Astrocyte (in vitro differentiated cells and primary cell): ENCODE data around the gene FAM53B. TPM values are rescaled to one million over a fixed set of nuclear protein-coding genes. Genes with fewer than 3 reads are reported as not detected.

Experiments used
- DNase-seq: peaks from one replicate; pipeline ENCODE4 v3.0.0-alpha.2; 2010; ENCODE audit warnings: low read depth
- FAIRE-seq: peaks from 2 replicates; lab custom pipeline; 2011; peaks lifted over from hg19 to GRCh38; lab: Jason Lieb, UNC
- H2AFZ ChIP-seq: 2 replicates; pipeline ENCODE4 v1.6.0; 2012; ENCODE audit warnings: low read depth, low read length, inconsistent platforms
- H3K27ac ChIP-seq: 2 replicates; pipeline ENCODE4 v1.5.1; 2011; ENCODE audit warnings: low read depth, low read length, inconsistent platforms
- H3K27me3 ChIP-seq: 2 replicates; pipeline ENCODE4 v1.6.0; 2011; ENCODE audit warnings: low read length, inconsistent platforms; ENCODE audit not compliant: insufficient read depth
- H3K36me3 ChIP-seq: 2 replicates; pipeline ENCODE4 v1.5.1; 2011; ENCODE audit warnings: low read length, inconsistent platforms; ENCODE audit not compliant: insufficient read depth
- H3K4me1 ChIP-seq: 2 replicates; pipeline ENCODE4 v1.5.1; 2011; ENCODE audit warnings: low read length, inconsistent platforms; ENCODE audit not compliant: insufficient read depth
- H3K4me2 ChIP-seq: 2 replicates; pipeline ENCODE4 v1.6.0; 2012; ENCODE audit warnings: low read length, inconsistent platforms
- H3K4me3 ChIP-seq: 2 replicates; pipeline ENCODE4 v1.5.1; 2011; ENCODE audit warnings: low read depth, mild to moderate bottlenecking, low read length, inconsistent platforms; ENCODE audit not compliant: insufficient read depth
- H3K79me2 ChIP-seq: 2 replicates; pipeline ENCODE4 v1.6.0; 2012; ENCODE audit warnings: mild to moderate bottlenecking, low read length, inconsistent platforms; ENCODE audit not compliant: insufficient read depth
- H3K9ac ChIP-seq: 2 replicates; pipeline ENCODE4 v1.6.0; 2012; ENCODE audit warnings: mild to moderate bottlenecking, low read length, inconsistent platforms
- H3K9me3 ChIP-seq: 2 replicates; pipeline ENCODE4 v1.5.1; 2012; ENCODE audit warnings: low read depth, mild to moderate bottlenecking, low read length, inconsistent platforms; ENCODE audit not compliant: insufficient read depth
- H4K20me1 ChIP-seq: 2 replicates; pipeline ENCODE4 v1.6.0; 2012; ENCODE audit warnings: low read length, inconsistent platforms; ENCODE audit not compliant: insufficient read depth
- H3K27ac Mint-ChIP-seq: one replicate; pipeline ENCODE4 v1.8.0; 2021; ENCODE audit warnings: mild to moderate bottlenecking, mixed read lengths; ENCODE audit not compliant: unreplicated experiment
- H3K27me3 Mint-ChIP-seq: one replicate; pipeline ENCODE4 v1.8.0; 2021; ENCODE audit warnings: low read depth, mixed read lengths; ENCODE audit not compliant: unreplicated experiment
- H3K36me3 Mint-ChIP-seq: one replicate; pipeline ENCODE4 v1.8.0; 2021; ENCODE audit warnings: low read depth, mixed read lengths; ENCODE audit not compliant: unreplicated experiment
- H3K4me1 Mint-ChIP-seq: one replicate; pipeline ENCODE4 v1.8.0; 2021; ENCODE audit warnings: low read depth, mixed read lengths; ENCODE audit not compliant: unreplicated experiment
- H3K4me3 Mint-ChIP-seq: one replicate; pipeline ENCODE4 v1.8.0; 2021; ENCODE audit warnings: mild to moderate bottlenecking, moderate library complexity, mixed read lengths; ENCODE audit not compliant: unreplicated experiment
- H3K9me3 Mint-ChIP-seq: one replicate; pipeline ENCODE4 v1.8.0; 2021; ENCODE audit warnings: mild to moderate bottlenecking, mixed read lengths; ENCODE audit not compliant: unreplicated experiment
- EZH2 ChIP-seq: IDR thresholded peaks from 2 replicates; pipeline ENCODE4 v1.6.1; 2012; ENCODE audit warnings: mild to moderate bottlenecking, low read length, inconsistent platforms; ENCODE audit not compliant: insufficient read depth
- total RNA-seq: library from RNA; stranded (reverse); gene quantifications from 2 replicates; pipeline ENCODE4 v1.2.1, GENCODE V29; 2021
- TF ChIP-seq, protein P1 (sequence below): IDR thresholded peaks from 2 replicates; pipeline ENCODE4 v1.5.1; 2011; ENCODE audit warnings: low read depth, mild to moderate bottlenecking, inconsistent platforms, low read length, moderate library complexity; ENCODE audit not compliant: insufficient read depth

The FAM53B gene
- total RNA-seq, 1 donor from 2014 or later = 12.9 TPM

DNA sequence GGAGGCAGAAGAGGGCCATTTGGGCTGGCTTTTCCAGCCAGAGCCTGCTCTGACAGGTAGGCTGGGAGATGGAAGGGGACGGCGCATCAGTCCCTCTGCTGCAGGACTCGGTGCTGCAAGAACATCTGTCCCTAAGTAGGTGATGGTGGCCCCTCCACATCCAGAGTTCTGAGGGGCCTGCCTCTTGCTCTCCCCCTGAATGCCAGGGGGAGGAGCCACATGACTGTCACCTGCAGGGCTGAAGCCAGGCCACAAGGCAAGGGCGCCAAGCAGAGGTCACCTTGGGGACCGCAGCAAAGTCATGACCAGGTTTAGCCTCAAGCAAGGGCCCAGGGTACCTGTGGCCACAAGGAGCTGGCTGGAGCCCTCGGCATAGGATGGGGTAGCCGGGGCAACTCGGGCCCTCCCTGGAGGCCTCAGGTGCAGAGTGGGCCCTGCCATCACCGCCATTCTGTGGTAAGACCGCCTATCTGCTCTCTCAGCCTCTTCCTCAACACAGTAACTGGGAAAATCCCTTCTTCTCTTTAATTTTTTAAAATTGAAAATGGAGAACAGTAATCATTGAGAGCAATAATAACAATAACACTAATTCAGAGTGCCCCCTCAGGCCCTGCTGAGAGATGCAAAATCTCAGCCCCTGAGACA, 99.3 kb downstream of the FAM53B start:
- Histone ChIP-seq H3K9ac (no peak overlapping the region), H3K36me3 (no peaks in the 10 kb centered on the region), H3K27ac (no peak overlapping the region), H4K20me1 (peaks cover 66% of the 10 kb centered on the region), H3K9me3 (no peaks in the 10 kb centered on the region), H3K27me3 (no peaks in the 10 kb centered on the region), H3K4me3 (no peak overlapping the region), H3K4me1 (peaks cover 34% of the 10 kb centered on the region), H3K4me2 (no peak overlapping the region), H2AFZ (no peak overlapping the region), H3K79me2 (peaks cover 12% of the 10 kb centered on the region)
- Mint-ChIP-seq H3K27me3 (peaks cover 3% of the 10 kb centered on the region), H3K36me3 (peaks cover 10% of the 10 kb centered on the region), H3K4me3 (no peak overlapping the region), H3K9me3 (no peaks in the 10 kb centered on the region), H3K4me1 (peaks cover 41% of the 10 kb centered on the region), H3K27ac (no peak overlapping the region)
- FAIRE-seq (no peak), DNase-seq (no peak)
- TF ChIP-seq, protein P1, sequence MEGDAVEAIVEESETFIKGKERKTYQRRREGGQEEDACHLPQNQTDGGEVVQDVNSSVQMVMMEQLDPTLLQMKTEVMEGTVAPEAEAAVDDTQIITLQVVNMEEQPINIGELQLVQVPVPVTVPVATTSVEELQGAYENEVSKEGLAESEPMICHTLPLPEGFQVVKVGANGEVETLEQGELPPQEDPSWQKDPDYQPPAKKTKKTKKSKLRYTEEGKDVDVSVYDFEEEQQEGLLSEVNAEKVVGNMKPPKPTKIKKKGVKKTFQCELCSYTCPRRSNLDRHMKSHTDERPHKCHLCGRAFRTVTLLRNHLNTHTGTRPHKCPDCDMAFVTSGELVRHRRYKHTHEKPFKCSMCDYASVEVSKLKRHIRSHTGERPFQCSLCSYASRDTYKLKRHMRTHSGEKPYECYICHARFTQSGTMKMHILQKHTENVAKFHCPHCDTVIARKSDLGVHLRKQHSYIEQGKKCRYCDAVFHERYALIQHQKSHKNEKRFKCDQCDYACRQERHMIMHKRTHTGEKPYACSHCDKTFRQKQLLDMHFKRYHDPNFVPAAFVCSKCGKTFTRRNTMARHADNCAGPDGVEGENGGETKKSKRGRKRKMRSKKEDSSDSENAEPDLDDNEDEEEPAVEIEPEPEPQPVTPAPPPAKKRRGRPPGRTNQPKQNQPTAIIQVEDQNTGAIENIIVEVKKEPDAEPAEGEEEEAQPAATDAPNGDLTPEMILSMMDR = no peak
- TF ChIP-seq EZH2 = no peak

DNA sequence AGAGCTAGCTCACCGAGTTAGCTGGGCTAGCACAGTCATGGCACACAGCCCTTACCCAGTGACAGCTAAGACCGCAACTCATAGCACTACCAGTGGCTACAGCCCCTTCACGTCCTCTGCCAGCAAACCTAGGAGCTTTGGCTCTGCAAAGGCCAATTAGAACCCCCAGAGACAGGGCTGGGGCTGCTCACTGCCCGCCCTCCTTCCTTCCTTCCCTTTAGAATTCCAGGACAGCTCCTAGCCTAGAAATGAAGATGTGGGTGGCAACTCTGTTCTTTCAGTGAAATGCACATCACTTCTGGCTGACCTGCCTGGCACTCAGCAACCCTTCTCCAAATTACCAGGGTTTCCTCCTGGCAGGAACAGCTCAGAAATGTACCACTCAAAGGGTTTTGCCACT, 99.9 kb downstream of the FAM53B start:
- no peaks in the 10 kb centered on the region for H3K36me3 ChIP-seq
- Mint-ChIP-seq H3K4me3 (no peak overlapping the region), H3K9me3 (no peaks in the 10 kb centered on the region), H3K27ac (no peak overlapping the region), H3K36me3 (peaks cover 10% of the 10 kb centered on the region), H3K27me3 (peaks cover 3% of the 10 kb centered on the region), H3K4me1 (peaks cover 36% of the 10 kb centered on the region)
- DNase-seq = no peak
- no peak for TF ChIP-seq EZH2
- TF ChIP-seq, protein P1 = no peak
- H3K4me3 ChIP-seq = no peak overlapping the region
- no peak overlapping the region for H3K4me2 ChIP-seq
- H3K4me1 ChIP-seq = peaks cover 32% of the 10 kb centered on the region
- H2AFZ ChIP-seq = no peak overlapping the region
- peaks cover 65% of the 10 kb centered on the region for H4K20me1 ChIP-seq
- H3K79me2 ChIP-seq = peaks cover 10% of the 10 kb centered on the region
- H3K9me3 ChIP-seq = no peaks in the 10 kb centered on the region
- H3K27ac ChIP-seq = no peak overlapping the region
- no peak for FAIRE-seq
- no peaks in the 10 kb centered on the region for H3K27me3 ChIP-seq
- no peak overlapping the region for H3K9ac ChIP-seq

DNA sequence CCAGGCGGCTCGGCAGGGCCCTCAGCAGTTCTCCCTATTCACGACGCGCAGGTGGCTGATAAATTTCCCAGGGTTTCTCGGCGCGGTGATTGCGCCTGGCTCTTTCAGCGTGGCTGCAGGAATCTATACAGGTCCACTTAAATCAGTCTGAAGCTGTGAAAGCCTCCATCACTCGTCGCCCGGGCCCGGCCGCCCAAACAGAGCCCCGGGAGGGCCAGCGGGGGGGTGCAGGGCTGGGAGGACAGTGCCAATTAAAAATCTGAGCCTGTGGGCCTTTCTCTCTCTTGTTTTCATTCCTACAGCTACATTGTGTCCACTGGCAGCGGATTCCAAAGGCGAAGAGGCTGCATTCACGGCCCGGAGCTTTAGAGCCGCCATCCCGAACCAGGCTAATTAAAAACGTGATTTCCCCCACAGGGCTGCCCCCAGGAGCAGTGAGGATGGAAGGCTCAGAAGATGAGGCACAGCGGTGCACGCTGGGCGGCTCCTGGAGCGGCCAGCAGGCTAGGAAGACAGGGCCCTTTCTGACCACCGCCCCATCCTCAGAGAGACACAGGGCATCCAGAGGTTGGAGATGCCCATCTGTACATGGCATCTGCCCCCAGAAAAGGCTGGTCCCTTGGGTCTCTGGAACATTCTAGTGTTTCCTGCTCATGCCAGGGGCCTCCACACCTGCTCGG, 100.7 kb downstream of the FAM53B start:
- TF ChIP-seq EZH2 = no peak
- TF ChIP-seq, protein P1 = no peak
- Histone ChIP-seq H3K79me2 (peaks cover 10% of the 10 kb centered on the region), H3K4me3 (no peak overlapping the region), H3K9ac (no peak overlapping the region), H3K4me2 (no peak overlapping the region), H3K4me1 (peaks cover 25% of the 10 kb centered on the region), H4K20me1 (peaks cover 58% of the 10 kb centered on the region), H3K27ac (no peak overlapping the region), H3K36me3 (no peaks in the 10 kb centered on the region), H3K9me3 (no peaks in the 10 kb centered on the region), H2AFZ (no peak overlapping the region), H3K27me3 (no peaks in the 10 kb centered on the region)
- FAIRE-seq (no peak), DNase-seq (no peak)
- Mint-ChIP-seq H3K27me3 (peaks cover 3% of the 10 kb centered on the region), H3K4me3 (no peak overlapping the region), H3K27ac (no peak overlapping the region), H3K4me1 (peaks cover 29% of the 10 kb centered on the region), H3K9me3 (no peaks in the 10 kb centered on the region), H3K36me3 (peaks cover 10% of the 10 kb centered on the region)
